Activated CD4-positive, alpha-beta T cell treated with anti-CD3 and anti-CD28 coated beads for 48 hours (primary cell): ENCODE data around the gene ACOT9.
"Not testable (repeated sequence)": the region's sequence is repeated elsewhere in the genome, so short reads cannot be mapped to it uniquely, and the experiment has no call there.

Source experiments
- DNase-seq: peaks from one replicate; pipeline ENCODE4 v3.0.0-alpha.2; 2020

ACOT9 gene

GRCh38 chrX:23694606-23695005 is 48.5 kb downstream of the ACOT9 start:
- peak; percentile 38 for DNase-seq

GRCh38 chrX:23692166-23692565 is 50.9 kb downstream of the ACOT9 start:
- no peak for DNase-seq

GRCh38 chrX:23676486-23676885 is 66.6 kb downstream of the ACOT9 start:
- DNase-seq = not testable (repeated sequence)

GRCh38 chrX:23673108-23673507 is 70.0 kb downstream of the ACOT9 start:
- no peak for DNase-seq

- DNase-seq = no peak
Measured at GRCh38 chrX:23670528-23670927, 72.5 kb downstream of the ACOT9 start.

- no peak for DNase-seq
Measured at GRCh38 chrX:23668335-23668734, 74.7 kb downstream of the ACOT9 start.

- peak; percentile 86 for DNase-seq
Measured at GRCh38 chrX:23667239-23668177, 75.6 kb downstream of the ACOT9 start, which contains the start of gene PRDX4. TSS of gene PRDX4 (plus strand) at chrX:23667493. CDS start at chrX:23667571, 78 bp downstream.

- no peak for DNase-seq
Measured at GRCh38 chrX:23666282-23666681, 76.8 kb downstream of the ACOT9 start.

GRCh38 chrX:23664496-23664895 is 78.6 kb downstream of the ACOT9 start:
- DNase-seq = no peak

GRCh38 chrX:23662853-23663252 is 80.2 kb downstream of the ACOT9 start:
- DNase-seq = no peak

- DNase-seq = no peak
Measured at GRCh38 chrX:23662187-23662586, 80.9 kb downstream of the ACOT9 start.

GRCh38 chrX:23661671-23662070 is 81.4 kb downstream of the ACOT9 start:
- no peak for DNase-seq

- no peak for DNase-seq
Measured at GRCh38 chrX:23660766-23661132, 82.3 kb downstream of the ACOT9 start.

GRCh38 chrX:23660083-23660765 is 82.9 kb downstream of the ACOT9 start:
- not testable (repeated sequence) for DNase-seq

- no peak for DNase-seq
Measured at GRCh38 chrX:23659339-23659738, 83.7 kb downstream of the ACOT9 start.

- no peak for DNase-seq
Measured at GRCh38 chrX:23656684-23657083, 86.4 kb downstream of the ACOT9 start.

- DNase-seq = no peak
Measured at GRCh38 chrX:23656091-23656490, 87.0 kb downstream of the ACOT9 start.
